Uterus (tissue), 2 donors: ENCODE measurements around the gene PCYT1A.

ENCODE experiments used
- CTCF ChIP-seq, 4 experiments: fragments of 200-600 bp in 2 of 4; fragments of 450-650 bp in 2 of 4; sonication (generic) in 2 of 4; IDR thresholded peaks; one replicate each; pipeline ENCODE4 v1.5.1; 2016 to 2019; ENCODE audit warnings: antibody characterized with exemption in 4 of 4, mild to moderate bottlenecking in 2 of 4, moderate library complexity in 1 of 4
- POLR2A ChIP-seq, 2 donors: fragments of 450-650 bp; IDR thresholded peaks; one replicate each; pipeline ENCODE4 v1.6.1; 2016; ENCODE audit warnings: antibody characterized with exemption in 2 of 2, mild to moderate bottlenecking in 1 of 2, moderate library complexity in 1 of 2

GRCh38 chr3:196198081-196198675 lies 89.3 kb downstream of the PCYT1A start:
- no peak for TF ChIP-seq CTCF (IDR thresholded peaks at IDR 0.05)
- no peak for TF ChIP-seq POLR2A (IDR thresholded peaks at IDR 0.05)
